Transverse colon (tissue), 4 donors: ENCODE measurements around the gene TIGD1.

Source experiments
- CTCF ChIP-seq, 5 experiments: fragments of 200-600 bp in 3 of 5; fragments of 450-650 bp in 2 of 5; sonication (generic) in 3 of 5; IDR thresholded peaks; 1 replicate in 2 of 5; 2 replicates in 3 of 5; pipeline ENCODE4 v1.5.1; 2016 to 2017; ENCODE audit warnings: antibody characterized with exemption in 5 of 5, inconsistent platforms in 3 of 5, mild to moderate bottlenecking in 2 of 5, moderate library complexity in 1 of 5
- POLR2A ChIP-seq: fragments of 450-650 bp; IDR thresholded peaks from one replicate; pipeline ENCODE4 v1.6.1; 2016; ENCODE audit warnings: antibody characterized with exemption, mild to moderate bottlenecking, moderate library complexity
- POLR2AphosphoS5 ChIP-seq, 3 donors: sonication (generic); formaldehyde crosslinking; IDR thresholded peaks; one replicate each; pipeline ENCODE4 v1.6.1; 2016; ENCODE audit warnings: antibody characterized with exemption in 3 of 3

- TF ChIP-seq POLR2A (no peak), CTCF (IDR thresholded peaks at IDR 0.05) (no peak), POLR2AphosphoS5 (IDR thresholded peaks at IDR 0.05) (no peak)
These were observed 13.2 kb upstream of the TIGD1 start for GRCh38 chr2:232563580-232563979.
